Adrenal gland (tissue), 12 donors: ENCODE measurements around the gene SLC26A2. TPM values are rescaled to one million over a fixed set of nuclear protein-coding genes. Genes with fewer than 3 reads are reported as not detected.

ENCODE experiments used
- DNase-seq, 7 donors: peaks; one replicate each; pipeline ENCODE4 v3.0.0-alpha.2; 2019 to 2020
- H3K27ac ChIP-seq, 5 donors: fragments of 200-600 bp; sonication (generic) in 4 of 5; 1 replicate in 3 of 5; 2 replicates in 2 of 5; pipeline versions ENCODE4 v1.5.1 to v1.8.0; 2016 to 2020; ENCODE audit warnings: mild to moderate bottlenecking in 1 of 5
- H3K27me3 ChIP-seq: fragments of 200-600 bp; 2 replicates; pipeline ENCODE4 v1.8.0; 2021
- H3K36me3 ChIP-seq, 2 donors: fragments of 200-600 bp; replicated peaks in 1 of 2; 1 replicate in 1 of 2; 2 replicates in 1 of 2; pipeline versions ENCODE4 v1.5.1 to v1.8.0; 2018 to 2022
- H3K4me1 ChIP-seq, 2 donors: fragments of 200-600 bp; replicated peaks in 1 of 2; 1 replicate in 1 of 2; 2 replicates in 1 of 2; pipeline versions ENCODE4 v1.5.1 to v1.8.0; 2018 to 2021
- H3K4me3 ChIP-seq, 4 donors: fragments of 200-600 bp; sonication (generic) in 3 of 4; one replicate each; pipeline ENCODE4 v1.5.1; 2016 to 2018
- H3K9me3 ChIP-seq, 3 donors: fragments of 200-600 bp; sonication (generic) in 1 of 3; replicated peaks in 1 of 3; 1 replicate in 2 of 3; 2 replicates in 1 of 3; pipeline versions ENCODE4 v1.5.1 to v1.8.0; 2016 to 2021
- CTCF ChIP-seq, 6 experiments: fragments of 450-650 bp in 4 of 6; fragments of 200-600 bp in 2 of 6; sonication (generic) in 1 of 6; IDR thresholded peaks; 1 replicate in 5 of 6; 2 replicates in 1 of 6; pipeline versions ENCODE4 v1.5.1 to v1.8.0; 2016 to 2021; ENCODE audit warnings: antibody characterized with exemption in 6 of 6, mild to moderate bottlenecking in 2 of 6, moderate library complexity in 1 of 6
- POLR2A ChIP-seq, 2 donors: fragments of 450-650 bp; IDR thresholded peaks; one replicate each; pipeline ENCODE4 v1.6.1; 2017; ENCODE audit warnings: antibody characterized with exemption in 2 of 2, mild to moderate bottlenecking in 2 of 2, moderate library complexity in 1 of 2
- WGBS, 4 donors: extraction: QIAGEN DNeasy Blood & Tissue Kit in 2 of 4; methylation state at CpG; one replicate each; pipeline versions ENCODE4 v1.1.5 to v1.1.7; 2013 to 2017; 5-methylcytosine and 5-hydroxymethylcytosine counted together
- intact Hi-C, 2 donors: fragments of 100-400 bp; cut with DNase I; formaldehyde crosslinking; loops; one replicate each; pipeline versions ENCODE4 v1.14.1 to v1.15.0; 2022 to 2023
- polyA plus RNA-seq, 3 donors: library from polyadenylated mRNA; stranded (reverse); fragments of 200-250 nt in 2 of 3; fragments of 350-450 nt in 1 of 3; fragmentation: Illumina TruSeq in 1 of 3; extraction: RNeasy Lipid Tissue Mini Kit (QIAGEN cat#74804) in 1 of 3; gene quantifications; one replicate each; pipeline ENCODE4 v1.2.3, GENCODE V29; 2013 to 2014
- total RNA-seq, 9 donors: library from RNA; depleted of rRNA in 4 of 9; stranded (reverse); fragments of >200 nt in 4 of 9; fragments of 120-200 nt in 1 of 9; fragmentation: NEBNext Ultra II Directional in 1 of 9; extraction: Animal tissue kit (Norgen Biotek cat#: 25700) in 1 of 9; gene quantifications; one replicate each; pipeline versions ENCODE4 v1.1.0 to v1.2.4, GENCODE V29; 2013 to 2023
- donor health status: healthy with polysubstance abuse.
- donor health status: Bipolar disorder and iron deficiency.
- donor health status: DM: yes; HTN: yes; CAD: no.
- donor health status: DM: no; HTN: no; CAD: no.
- donor health status: DM: no; HTN: no; CAD: no.
- donor health status: DM: yes; HTN: yes; CAD: no.

Gene SLC26A2
- total and polyA plus RNA-seq, 12 donors, result 7.2 to 228 (median 49.0) TPM

DNA sequence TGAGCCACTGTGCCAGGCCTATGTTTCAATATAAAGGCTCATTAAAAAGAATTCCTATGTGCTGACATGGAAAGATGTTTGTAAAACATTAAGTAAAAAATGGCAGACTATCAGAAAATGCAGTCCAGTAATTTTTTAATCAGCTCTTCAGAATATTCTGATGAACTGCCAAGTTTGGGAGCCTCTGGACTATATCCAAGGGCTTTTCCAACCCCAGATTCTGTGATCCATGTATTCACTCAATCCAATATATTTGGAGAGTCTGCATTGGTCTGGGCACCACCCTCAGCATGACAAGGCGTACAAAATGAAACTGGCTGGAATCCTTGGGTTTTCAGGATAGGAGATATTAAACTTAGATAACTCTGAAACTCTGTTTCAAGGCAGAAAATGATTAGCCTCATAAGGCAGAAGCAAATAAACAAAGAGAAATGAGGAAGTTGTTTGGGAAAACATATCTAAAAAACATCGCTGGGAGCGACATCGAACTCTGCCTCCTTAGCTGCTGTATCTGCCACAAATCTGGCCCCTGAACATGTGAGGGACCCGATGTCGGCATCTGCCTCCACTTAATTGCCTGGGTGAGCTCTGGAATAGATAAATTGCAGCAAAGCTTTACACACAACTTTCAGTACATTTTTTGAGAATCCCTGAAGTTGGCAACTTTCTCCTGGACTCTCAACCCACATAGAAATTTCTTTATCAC is 30.4 kb upstream of the SLC26A2 start:
- H3K4me3 ChIP-seq, result peak overlapping the region in 1 of 4 donors; percentile 48
- H3K9me3 ChIP-seq, result no peaks in the 10 kb centered on the region
- intact Hi-C loops, result no loop called here
- 31 to 50% (median 36%) methylated on average over 6 of the region's 6 CpGs for WGBS, 4 donors
- TF ChIP-seq POLR2A (IDR thresholded peaks at IDR 0.05) (peak in 1 of 2 donors; percentile 68), CTCF (IDR thresholded peaks at IDR 0.05) (no peak)
- no peaks in the 10 kb centered on the region for H3K36me3 ChIP-seq
- H3K27ac ChIP-seq, result peak overlapping the region; percentile 4 to 81 (median 76)
- H3K27me3 ChIP-seq, result no peaks in the 10 kb centered on the region
- H3K4me1 ChIP-seq, result peaks cover 0 to 16% of the 10 kb centered on the region in 2 donors
- peak; percentile 38 to 75 (median 62) for DNase-seq

GRCh38 chr5:149930749-149931574 is 29.6 kb upstream of the SLC26A2 start:
- no peaks in the 10 kb centered on the region for H3K27me3 ChIP-seq

DNA sequence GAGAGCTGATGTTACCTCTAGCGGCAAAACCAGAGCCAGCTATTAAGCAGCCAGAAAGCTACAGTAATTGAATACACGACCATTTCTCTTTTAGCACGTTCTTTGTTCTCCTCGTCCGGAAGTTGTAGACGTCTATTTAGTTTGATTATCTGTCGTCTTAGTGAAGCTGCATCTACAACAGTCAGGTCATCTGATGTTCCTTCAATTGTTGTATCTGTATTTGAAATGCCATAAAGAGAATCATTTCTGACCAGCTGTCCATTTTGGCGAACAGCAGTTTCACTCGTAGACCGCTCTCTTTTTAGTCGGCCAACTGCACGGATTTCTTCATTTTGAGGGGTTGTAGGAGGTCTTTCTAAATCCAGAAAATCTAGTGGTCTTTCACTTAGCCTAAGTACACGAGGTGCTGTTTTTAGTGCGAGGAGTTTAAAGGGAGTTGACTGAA is 28.5 kb upstream of the SLC26A2 start:
- WGBS, 4 donors, result 84 to 87% (median 85%) methylated on average over 14 of the region's 14 CpGs
- no peak for TF ChIP-seq CTCF (IDR thresholded peaks at IDR 0.05)
- TF ChIP-seq POLR2A (IDR thresholded peaks at IDR 0.05), result no peak
- Histone ChIP-seq H3K4me3 (no peak overlapping the region), H3K27ac (no peak overlapping the region), H3K27me3 (no peaks in the 10 kb centered on the region), H3K9me3 (no peaks in the 10 kb centered on the region), H3K36me3 (no peaks in the 10 kb centered on the region), H3K4me1 (peaks cover 0 to 16% of the 10 kb centered on the region in 2 donors)
- intact Hi-C loops, result no loop called here
- DNase-seq, result no peak

More at GRCh38 chr5:149930749-149931574, 29.6 kb upstream of the SLC26A2 start:
- Histone ChIP-seq H3K36me3 (no peaks in the 10 kb centered on the region), H3K4me1 (peaks cover 0 to 16% of the 10 kb centered on the region in 2 donors), H3K27ac (peak overlapping the region in 3 of 5 donors; percentile 76 to 81 (median 80)), H3K4me3 (peak overlapping the region in 1 of 4 donors; percentile 48), H3K9me3 (no peaks in the 10 kb centered on the region)
- no peak for TF ChIP-seq CTCF (IDR thresholded peaks at IDR 0.05)
- TF ChIP-seq POLR2A (IDR thresholded peaks at IDR 0.05), result no peak
- 57 to 66% (median 61%) methylated on average over 7 of the region's 7 CpGs for WGBS, 4 donors
- DNase-seq, result peak in 1 of 7 donors; percentile 26
- intact Hi-C loops, result no loop called here
